Endodermal cell (in vitro differentiated cells): ENCODE data around the gene NFIA. TPM values are rescaled to one million over a fixed set of nuclear protein-coding genes. Genes with fewer than 3 reads are reported as not detected.

Experiments used
- DNase-seq: peaks from one replicate; pipeline ENCODE4 v3.0.0-alpha.2; 2017
- H3K27ac ChIP-seq: 2 replicates; pipeline ENCODE4 v1.5.1; 2013; ENCODE audit warnings: mild to moderate bottlenecking, low read depth, low read length, moderate library complexity
- H3K27me3 ChIP-seq: 2 replicates; pipeline ENCODE4 v1.6.1; 2013; ENCODE audit warnings: mild to moderate bottlenecking, low read length, moderate library complexity; ENCODE audit not compliant: insufficient read depth, control insufficient read depth, poor library complexity, severe bottlenecking
- H3K36me3 ChIP-seq: 2 replicates; pipeline ENCODE4 v1.7.0; 2013; ENCODE audit warnings: mild to moderate bottlenecking, low read length, moderate library complexity; ENCODE audit not compliant: control insufficient read depth, insufficient read depth
- H3K4me1 ChIP-seq: one replicate; pipeline ENCODE4 v1.7.0; 2013; ENCODE audit warnings: low read length; ENCODE audit not compliant: control insufficient read depth, insufficient read depth
- H3K4me3 ChIP-seq: 2 replicates; pipeline ENCODE4 v1.5.1; 2013; ENCODE audit warnings: mild to moderate bottlenecking, low read length, moderate library complexity
- H3K9ac ChIP-seq: 2 replicates; pipeline ENCODE4 v1.6.1; 2013; ENCODE audit warnings: mild to moderate bottlenecking, low read length, moderate library complexity; ENCODE audit not compliant: poor library complexity, severe bottlenecking; ENCODE audit errors: extremely low read depth
- H3K9me3 ChIP-seq: 2 replicates; pipeline ENCODE4 v1.6.1; 2013; ENCODE audit warnings: mild to moderate bottlenecking, low read length, moderate library complexity; ENCODE audit not compliant: control insufficient read depth
- H3K27ac Mint-ChIP-seq: 2 replicates; pipeline ENCODE4 v1.8.0; 2020; ENCODE audit warnings: mixed read lengths
- H3K27me3 Mint-ChIP-seq: 2 replicates; pipeline ENCODE4 v1.8.0; 2021; ENCODE audit warnings: mild to moderate bottlenecking, mixed read lengths; ENCODE audit not compliant: insufficient read depth
- H3K36me3 Mint-ChIP-seq: 2 replicates; pipeline ENCODE4 v1.8.0; 2020; ENCODE audit warnings: low read depth, mixed read lengths
- H3K4me1 Mint-ChIP-seq: 2 replicates; pipeline ENCODE4 v1.8.0; 2020; ENCODE audit warnings: mixed read lengths
- H3K4me3 Mint-ChIP-seq: 2 replicates; pipeline ENCODE4 v1.8.0; 2020; ENCODE audit warnings: mild to moderate bottlenecking, moderate library complexity, mixed read lengths
- H3K9me3 Mint-ChIP-seq: 2 replicates; pipeline ENCODE4 v1.8.0; 2020; ENCODE audit warnings: mild to moderate bottlenecking, mixed read lengths
- CTCF ChIP-seq: fragments of 200-600 bp; sonication (generic); conservative IDR thresholded peaks from 2 replicates; pipeline ENCODE4 v1.5.0; 2021; ENCODE audit warnings: antibody characterized with exemption, mild to moderate bottlenecking
- WGBS, 2 experiments: methylation state at CpG; one replicate each; pipeline versions ENCODE4 v1.1.5 to v1.1.7; 2013; ENCODE audit warnings: missing lambda C conversion rate in 2 of 2, mixed read lengths in 1 of 2; ENCODE audit not compliant: insufficient coverage in 1 of 2, insufficient read length in 1 of 2; 5-methylcytosine and 5-hydroxymethylcytosine counted together
- total RNA-seq, 2 donors: library from RNA; stranded (reverse); fragmentation: NEBNext Ultra II Directional in 1 of 2; extraction: Animal tissue kit (Norgen Biotek cat#: 25700) in 1 of 2; gene quantifications; 2 replicates in 1 of 2; 3 replicates in 1 of 2; pipeline ENCODE4 v1.2.1, GENCODE V29; 2021

NFIA gene
- total RNA-seq, 2 donors from 2014 or later: 2.3 to 3.8 TPM

- H3K27me3 ChIP-seq: no peaks in the 10 kb centered on the region
- peaks cover 3% of the 10 kb centered on the region for H3K27me3 Mint-ChIP-seq
- H3K36me3 Mint-ChIP-seq: peaks cover 3% of the 10 kb centered on the region
- peaks cover 13% of the 10 kb centered on the region for H3K9me3 Mint-ChIP-seq
- H3K9ac ChIP-seq: no peak overlapping the region
- no peak for TF ChIP-seq CTCF
- peaks cover 13% of the 10 kb centered on the region for H3K4me1 ChIP-seq
- no peak for DNase-seq
- H3K27ac ChIP-seq: no peak overlapping the region
- peaks cover 35% of the 10 kb centered on the region for H3K4me1 Mint-ChIP-seq
- H3K9me3 ChIP-seq: no peaks in the 10 kb centered on the region
- no peak overlapping the region for H3K4me3 ChIP-seq
- H3K4me3 Mint-ChIP-seq: no peak overlapping the region
- 30 to 33% methylated on average over 2 to 3 of the region's 3 CpGs for WGBS, 2 experiments
- H3K36me3 ChIP-seq: no peaks in the 10 kb centered on the region
- no peak overlapping the region for H3K27ac Mint-ChIP-seq
Measured at GRCh38 chr1:61300899-61301298, 218.5 kb downstream of the NFIA start.

- H3K36me3 Mint-ChIP-seq: peaks cover 3% of the 10 kb centered on the region
- 89 to 94% methylated on average over 3 to 4 of the region's 4 CpGs for WGBS, 2 experiments
- Histone ChIP-seq H3K4me1 (peaks cover 14% of the 10 kb centered on the region), H3K36me3 (no peaks in the 10 kb centered on the region), H3K27ac (no peak overlapping the region), H3K27me3 (no peaks in the 10 kb centered on the region), H3K9me3 (no peaks in the 10 kb centered on the region), H3K4me3 (no peak overlapping the region), H3K9ac (no peak overlapping the region)
- no peak overlapping the region for H3K4me3 Mint-ChIP-seq
- H3K27me3 Mint-ChIP-seq: peaks cover 5% of the 10 kb centered on the region
- DNase-seq: no peak
- TF ChIP-seq CTCF: no peak
- H3K9me3 Mint-ChIP-seq: peaks cover 13% of the 10 kb centered on the region
- H3K27ac Mint-ChIP-seq: no peak overlapping the region
- H3K4me1 Mint-ChIP-seq: peaks cover 27% of the 10 kb centered on the region
Measured at GRCh38 chr1:61301824-61302657, 219.7 kb downstream of the NFIA start.

DNA sequence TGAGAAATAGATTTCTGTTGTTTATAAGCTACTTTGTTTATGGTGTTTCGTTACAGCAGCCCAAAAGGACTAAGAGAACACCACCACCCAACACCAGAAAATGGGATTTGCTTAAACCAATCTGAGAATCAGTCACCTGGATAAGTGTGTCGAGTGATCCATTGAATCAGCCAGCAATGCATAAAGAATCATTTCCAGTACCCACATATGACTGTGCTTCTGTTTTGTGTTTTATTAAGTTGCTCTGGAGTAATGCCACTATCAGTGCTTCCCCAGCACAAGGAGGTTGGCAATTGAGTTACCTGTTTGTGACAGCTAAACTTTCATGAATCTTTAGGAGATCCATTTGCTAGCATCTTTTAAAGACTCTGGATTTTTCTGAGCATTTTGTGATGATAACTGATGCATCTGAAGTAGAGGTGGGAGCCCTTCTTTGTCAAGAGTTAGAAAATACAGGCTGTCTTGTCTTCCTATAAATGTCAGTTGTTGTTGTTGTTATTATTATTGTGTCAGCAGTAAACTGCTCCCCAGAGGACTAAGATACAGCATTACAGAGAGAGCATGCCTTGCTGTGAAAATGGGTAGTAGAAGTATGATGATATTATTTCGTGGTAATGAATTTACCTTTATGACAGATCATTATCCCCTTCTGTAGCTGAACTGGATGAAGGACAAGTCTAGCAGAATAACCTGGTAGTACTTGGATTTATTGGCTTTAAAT, 225.2 kb downstream of the NFIA start:
- Mint-ChIP-seq H3K4me3 (no peak overlapping the region), H3K9me3 (no peaks in the 10 kb centered on the region), H3K36me3 (no peaks in the 10 kb centered on the region), H3K27ac (no peak overlapping the region), H3K4me1 (peaks cover 20% of the 10 kb centered on the region), H3K27me3 (peaks cover 5% of the 10 kb centered on the region)
- no peak for TF ChIP-seq CTCF
- no peaks in the 10 kb centered on the region for H3K36me3 ChIP-seq
- WGBS, 2 experiments: 85 to 100% methylated on average over 1 to 3 of the region's 3 CpGs
- peaks cover 11% of the 10 kb centered on the region for H3K27me3 ChIP-seq
- H3K4me1 ChIP-seq: peaks cover 9% of the 10 kb centered on the region
- no peaks in the 10 kb centered on the region for H3K9me3 ChIP-seq
- no peak for DNase-seq
- H3K27ac ChIP-seq: no peak overlapping the region
- H3K9ac ChIP-seq: no peak overlapping the region
- H3K4me3 ChIP-seq: no peak overlapping the region
